Skeletal muscle tissue (tissue), 4 donors: ENCODE measurements around the gene GLO1. TPM values are rescaled to one million over a fixed set of nuclear protein-coding genes. Genes with fewer than 3 reads are reported as not detected.
A peak's percentile ranks its signal among the peaks of the same experiment; 100 is the strongest.
"Not testable (repeated sequence)": the region's sequence is repeated elsewhere in the genome, so short reads cannot be mapped to it uniquely, and the experiment has no call there.

Experiments
- H3K27ac ChIP-seq: one replicate; pipeline ENCODE4 v1.7.0; 2013; ENCODE audit warnings: mild to moderate bottlenecking, low read depth, low read length, inconsistent platforms
- H3K27me3 ChIP-seq, 3 donors: one replicate each; pipeline ENCODE4 v1.7.0; 2013; ENCODE audit warnings: low read length in 3 of 3; ENCODE audit not compliant: control insufficient read depth in 3 of 3, insufficient read depth in 3 of 3
- H3K36me3 ChIP-seq, 3 donors: one replicate each; pipeline ENCODE4 v1.7.0; 2013; ENCODE audit warnings: low read length in 3 of 3; ENCODE audit not compliant: control insufficient read depth in 3 of 3, insufficient read depth in 3 of 3
- H3K4me1 ChIP-seq, 3 donors: one replicate each; pipeline ENCODE4 v1.7.0; 2013; ENCODE audit warnings: low read length in 3 of 3, mild to moderate bottlenecking in 3 of 3; ENCODE audit not compliant: control insufficient read depth in 3 of 3, insufficient read depth in 3 of 3
- H3K4me3 ChIP-seq, 3 donors: one replicate each; pipeline ENCODE4 v1.7.0; 2013; ENCODE audit warnings: low read length in 3 of 3
- H3K9ac ChIP-seq, 3 donors: one replicate each; pipeline ENCODE4 v1.7.0; 2013; ENCODE audit warnings: low read length in 3 of 3, mild to moderate bottlenecking in 3 of 3, moderate library complexity in 2 of 3, low read depth in 1 of 3
- H3K9me3 ChIP-seq, 3 donors: one replicate each; pipeline ENCODE4 v1.7.0; 2013; ENCODE audit warnings: low read length in 3 of 3; ENCODE audit not compliant: control insufficient read depth in 3 of 3
- total RNA-seq: library from RNA; depleted of rRNA; stranded (reverse); fragments of >200 nt; gene quantifications from one replicate; pipeline ENCODE4 v1.2.3, GENCODE V29; 2014
- donor health status: Osteomylitis.

GLO1 gene
- total RNA-seq, 1 donor from 2014 or later = 95.0 TPM

- no peaks in the 10 kb centered on the region for H3K36me3 ChIP-seq
- H3K4me3 ChIP-seq = no peak overlapping the region
- H3K27ac ChIP-seq = no peak overlapping the region
- no peaks in the 10 kb centered on the region for H3K9me3 ChIP-seq
- H3K9ac ChIP-seq = no peak overlapping the region
- peaks cover 18 to 29% (median 29%) of the 10 kb centered on the region in 3 donors for H3K27me3 ChIP-seq
- H3K4me1 ChIP-seq = peaks cover 3 to 6% (median 3%) of the 10 kb centered on the region in 3 donors
These were observed 10.9 kb upstream of the GLO1 start for GRCh38 chr6:38713812-38714211.

- Histone ChIP-seq H3K9ac (no peak overlapping the region), H3K9me3 (no peaks in the 10 kb centered on the region), H3K4me1 (no peaks in the 10 kb centered on the region), H3K27ac (no peak overlapping the region), H3K36me3 (no peaks in the 10 kb centered on the region), H3K27me3 (peaks cover 0 to 2% (median under 1%) of the 10 kb centered on the region in 3 donors), H3K4me3 (no peak overlapping the region)
These were observed 5.6 kb upstream of the GLO1 start for GRCh38 chr6:38708496-38708895.

GRCh38 chr6:38705924-38706323 is 3.0 kb upstream of the GLO1 start:
- no peaks in the 10 kb centered on the region for H3K9me3 ChIP-seq
- H3K27me3 ChIP-seq = no peaks in the 10 kb centered on the region
- no peak overlapping the region for H3K9ac ChIP-seq
- H3K4me1 ChIP-seq = peaks cover 5 to 8% (median 7%) of the 10 kb centered on the region in 3 donors
- H3K4me3 ChIP-seq = no peak overlapping the region
- no peak overlapping the region for H3K27ac ChIP-seq
- H3K36me3 ChIP-seq = peaks cover 0 to 2% (median 0%) of the 10 kb centered on the region in 3 donors

GRCh38 chr6:38703949-38704590 is 1.1 kb upstream of the GLO1 start:
- Histone ChIP-seq H3K27ac (no peak overlapping the region), H3K27me3 (no peaks in the 10 kb centered on the region), H3K4me1 (peaks cover 5 to 8% (median 7%) of the 10 kb centered on the region in 3 donors), H3K36me3 (peaks cover 0 to 2% (median 2%) of the 10 kb centered on the region in 3 donors), H3K9ac (peak overlapping the region in 1 of 3 donors; percentile 8), H3K9me3 (no peaks in the 10 kb centered on the region), H3K4me3 (no peak overlapping the region)

DNA sequence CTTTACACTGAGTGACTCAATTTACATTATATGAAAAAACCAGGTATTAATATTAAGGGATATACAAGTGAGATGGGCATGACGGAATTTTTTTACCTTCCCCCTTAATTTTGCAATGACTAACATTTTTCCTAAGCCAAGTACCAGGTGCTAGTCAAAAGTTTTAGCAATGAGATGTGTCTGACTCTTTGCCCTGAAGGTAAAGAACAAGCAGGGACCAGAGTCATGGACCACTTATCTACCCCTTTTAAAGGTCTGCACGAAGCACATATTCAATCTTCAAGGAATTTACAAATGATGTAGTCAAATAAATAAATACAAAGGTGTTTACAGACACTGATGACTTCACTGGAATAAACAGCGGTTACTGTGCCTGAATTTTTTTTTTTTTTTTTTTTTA is 1.4 kb downstream of the GLO1 start:
- H3K4me3 ChIP-seq = no peak overlapping the region

DNA sequence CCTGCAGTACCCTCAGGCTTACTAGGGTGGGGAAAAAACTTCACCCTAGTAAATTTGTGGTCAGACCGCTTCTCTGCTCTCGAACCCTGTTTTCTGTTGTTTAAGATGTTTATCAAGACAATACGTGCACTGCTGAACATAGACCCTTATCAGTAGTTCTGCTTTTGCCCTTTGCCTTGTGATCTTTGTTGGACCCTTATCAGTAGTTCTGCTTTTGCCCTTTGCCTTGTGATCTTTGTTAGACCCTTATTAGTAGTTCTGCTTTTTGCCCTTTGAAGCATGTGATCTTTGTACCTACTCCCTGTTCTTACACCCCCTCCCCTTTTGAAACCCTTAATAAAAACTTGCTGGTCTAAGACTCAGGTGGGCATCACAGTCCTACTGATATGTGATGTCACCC is 3.2 kb downstream of the GLO1 start:
- H3K27me3 ChIP-seq, H3K9ac ChIP-seq, H3K27ac ChIP-seq, H3K4me3 ChIP-seq, H3K9me3 ChIP-seq, H3K36me3 ChIP-seq, H3K4me1 ChIP-seq: not testable (repeated sequence)

More for the DNA sequence above, 1.4 kb downstream of the GLO1 start:
- H3K27me3 ChIP-seq = no peaks in the 10 kb centered on the region
- H3K36me3 ChIP-seq = peaks cover 0 to 2% (median 2%) of the 10 kb centered on the region in 3 donors
- H3K9ac ChIP-seq = no peak overlapping the region
- H3K9me3 ChIP-seq = no peaks in the 10 kb centered on the region
- peaks cover 5 to 8% (median 7%) of the 10 kb centered on the region in 3 donors for H3K4me1 ChIP-seq
- H3K27ac ChIP-seq = no peak overlapping the region

- Histone ChIP-seq H3K27me3 (no peaks in the 10 kb centered on the region), H3K4me1 (peaks cover 5 to 7% (median 6%) of the 10 kb centered on the region in 3 donors), H3K4me3 (no peak overlapping the region), H3K36me3 (peaks cover 0 to 2% (median 2%) of the 10 kb centered on the region in 3 donors), H3K9me3 (no peaks in the 10 kb centered on the region), H3K9ac (no peak overlapping the region), H3K27ac (no peak overlapping the region)
These were observed 5.1 kb downstream of the GLO1 start for GRCh38 chr6:38697846-38698245.

DNA sequence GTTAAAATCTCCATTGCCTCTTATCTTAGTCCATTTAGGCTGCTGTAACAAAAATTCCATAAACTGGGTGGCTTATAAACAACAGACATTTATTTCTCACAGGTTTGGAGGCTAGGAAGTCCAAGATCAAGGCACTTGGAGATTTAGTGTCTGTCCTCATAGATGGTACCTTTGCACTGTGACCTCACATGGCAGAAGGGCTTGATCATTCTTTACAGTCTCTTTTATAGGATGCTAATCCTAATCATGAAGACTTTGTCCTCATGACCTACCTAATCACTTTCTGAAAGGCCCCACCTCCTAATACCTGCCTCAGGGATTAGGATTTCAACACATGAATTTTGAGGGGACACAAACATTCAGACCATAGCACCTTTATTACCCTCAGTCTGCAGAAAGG is 6.6 kb downstream of the GLO1 start:
- Histone ChIP-seq H3K9ac (no peak overlapping the region), H3K4me3 (no peak overlapping the region), H3K27me3 (no peaks in the 10 kb centered on the region), H3K27ac (no peak overlapping the region), H3K9me3 (no peaks in the 10 kb centered on the region), H3K4me1 (no peaks in the 10 kb centered on the region), H3K36me3 (peaks cover 0 to 2% (median 0%) of the 10 kb centered on the region in 3 donors)

DNA sequence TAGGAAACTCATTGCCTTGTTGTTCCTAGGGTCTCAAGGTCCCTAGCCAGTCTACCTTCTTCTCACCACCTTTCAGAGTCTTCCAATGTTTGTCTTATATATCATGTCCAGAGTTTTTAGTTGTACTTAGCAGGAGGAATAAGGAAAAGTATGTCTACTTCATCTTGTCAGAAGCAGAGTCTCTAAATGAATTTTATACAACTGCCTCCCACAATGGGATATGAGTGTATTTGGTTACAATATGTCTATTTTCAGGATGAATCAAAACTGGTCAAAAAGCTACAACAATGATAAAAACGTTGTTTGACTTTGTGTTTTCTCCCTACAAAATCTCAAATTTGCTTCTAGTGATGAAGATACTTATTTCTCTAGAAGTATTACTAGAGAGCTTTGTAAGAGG is 7.0 kb downstream of the GLO1 start:
- no peak overlapping the region for H3K9ac ChIP-seq
- no peak overlapping the region for H3K4me3 ChIP-seq
- peaks cover 0 to 2% (median 0%) of the 10 kb centered on the region in 3 donors for H3K36me3 ChIP-seq
- H3K9me3 ChIP-seq = no peaks in the 10 kb centered on the region
- H3K27ac ChIP-seq = no peak overlapping the region
- H3K27me3 ChIP-seq = no peaks in the 10 kb centered on the region
- H3K4me1 ChIP-seq = no peaks in the 10 kb centered on the region

DNA sequence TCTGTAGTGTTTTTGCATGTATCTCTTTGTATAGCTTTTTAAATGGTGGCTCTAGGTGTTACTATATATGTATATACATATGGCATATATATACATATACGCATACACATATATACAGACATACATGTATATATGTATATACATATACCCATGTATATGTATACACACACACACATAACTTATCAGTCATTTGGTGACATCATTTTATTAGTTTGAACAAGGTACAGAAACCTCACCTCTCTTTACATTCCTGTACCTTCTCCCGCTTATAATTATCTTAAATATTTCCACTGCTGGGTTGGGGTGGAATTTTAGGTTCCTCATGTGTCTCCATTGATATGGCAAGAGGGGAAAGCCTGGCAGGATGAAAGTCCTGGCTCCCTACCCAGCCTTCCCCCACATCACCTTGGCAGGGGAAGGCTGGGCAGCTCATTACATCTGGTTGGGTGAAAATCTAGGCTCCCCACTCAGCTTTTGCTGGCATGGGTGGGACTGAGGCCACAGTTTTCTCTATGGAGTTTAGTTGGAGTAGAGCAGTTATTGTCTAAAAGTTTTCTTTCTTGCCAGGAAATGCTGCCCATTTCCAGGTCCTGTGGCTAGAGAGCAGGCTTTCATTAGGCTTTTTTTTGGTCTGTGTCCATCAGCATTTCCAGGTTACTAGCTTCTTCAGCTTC is 7.6 kb downstream of the GLO1 start:
- Histone ChIP-seq H3K4me1 (no peaks in the 10 kb centered on the region), H3K4me3 (no peak overlapping the region), H3K27me3 (no peaks in the 10 kb centered on the region), H3K9ac (no peak overlapping the region), H3K27ac (no peak overlapping the region), H3K9me3 (no peaks in the 10 kb centered on the region), H3K36me3 (peaks cover 0 to 2% (median 0%) of the 10 kb centered on the region in 3 donors)
